Activated T-cell treated with anti-CD3 and anti-CD28 coated beads, Interleukin-2, amount 50 U/mL, for 72 hours (primary cell): ENCODE measurements around the gene ABCB9. TPM values are rescaled to one million over a fixed set of nuclear protein-coding genes. Genes with fewer than 3 reads are reported as not detected.

ENCODE experiments used
- ATAC-seq, 2 donors: fragments of 150-1000 bp; cut with Tn5 transposase; replicated peaks in 1 of 2; 2 replicates each; pipeline ENCODE4 v1.10.0; 2021; ENCODE audit warnings: moderate library complexity in 2 of 2, mild to moderate bottlenecking in 1 of 2
- DNase-seq, 2 donors: peaks; one replicate each; pipeline ENCODE4 v3.0.0; 2021 to 2022; ENCODE audit warnings: mixed read lengths in 1 of 2
- H3K27ac Mint-ChIP-seq: one replicate; pipeline ENCODE4 v1.8.0; 2022; ENCODE audit warnings: mild to moderate bottlenecking, moderate library complexity, mixed read lengths
- H3K27me3 Mint-ChIP-seq: one replicate; pipeline ENCODE4 v1.8.0; 2022; ENCODE audit warnings: low read depth, mixed read lengths
- H3K36me3 Mint-ChIP-seq, 2 donors: one replicate each; pipeline ENCODE4 v1.8.0; 2022; ENCODE audit warnings: mixed read lengths in 2 of 2, mild to moderate bottlenecking in 1 of 2; ENCODE audit not compliant: insufficient read depth in 2 of 2
- H3K4me1 Mint-ChIP-seq: one replicate; pipeline ENCODE4 v1.8.0; 2022; ENCODE audit warnings: low read depth, mixed read lengths
- H3K4me3 Mint-ChIP-seq, 2 donors: one replicate each; pipeline ENCODE4 v1.8.0; 2022; ENCODE audit warnings: mild to moderate bottlenecking in 2 of 2, mixed read lengths in 2 of 2, moderate library complexity in 2 of 2
- H3K9me3 Mint-ChIP-seq, 2 donors: one replicate each; pipeline ENCODE4 v1.8.0; 2022; ENCODE audit warnings: mixed read lengths in 2 of 2
- total RNA-seq, 2 donors: library from RNA; stranded (reverse); gene quantifications; one replicate each; pipeline ENCODE4 v1.2.3, GENCODE V29; 2022

Gene ABCB9
- total RNA-seq, 2 donors from 2014 or later = 4.9 to 7.0 TPM

DNA sequence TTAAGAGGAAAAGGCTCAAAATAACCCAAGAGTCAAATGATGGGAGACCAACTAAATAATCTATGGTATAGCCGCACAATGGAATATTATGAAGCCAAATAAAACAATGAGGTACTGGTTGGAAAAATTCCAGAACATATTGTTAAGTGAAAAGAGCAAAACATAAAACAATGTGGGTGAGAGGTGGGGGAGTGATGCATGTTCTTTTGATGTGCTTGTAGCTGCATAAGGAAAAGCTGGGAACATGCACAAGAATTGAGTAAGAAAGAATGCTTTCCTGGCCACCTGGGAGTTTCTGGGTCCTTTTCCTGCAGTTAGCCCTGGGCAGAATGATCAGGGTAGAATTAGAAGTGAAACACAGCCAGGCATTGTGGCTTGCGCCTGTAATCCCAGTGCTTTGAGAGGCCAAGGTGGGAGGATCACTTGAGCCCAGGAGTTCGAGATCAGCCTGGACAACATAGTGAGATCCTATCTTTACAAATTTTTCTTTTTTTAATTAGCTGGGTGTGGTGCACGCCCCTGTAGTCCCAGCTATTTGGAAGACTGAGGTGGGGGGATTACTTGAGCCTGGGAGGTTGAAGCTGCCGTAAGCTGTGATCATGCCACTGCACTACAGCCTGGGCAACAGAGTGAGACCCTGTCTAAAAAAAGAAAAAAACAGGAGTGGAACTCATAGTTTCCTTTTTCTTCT is 7.9 kb downstream of the ABCB9 start:
- Mint-ChIP-seq H3K27me3 (no peaks in the 10 kb centered on the region), H3K27ac (no peak overlapping the region), H3K4me1 (no peaks in the 10 kb centered on the region), H3K4me3 (no peak overlapping the region), H3K36me3 (no peaks in the 10 kb centered on the region), H3K9me3 (no peaks in the 10 kb centered on the region)
- ATAC-seq (no peak), DNase-seq (no peak)

GRCh38 chr12:122956035-122956434 is 10.2 kb downstream of the ABCB9 start:
- Mint-ChIP-seq H3K27me3 (no peaks in the 10 kb centered on the region), H3K27ac (no peak overlapping the region), H3K36me3 (no peaks in the 10 kb centered on the region), H3K9me3 (no peaks in the 10 kb centered on the region), H3K4me1 (peaks cover 12% of the 10 kb centered on the region), H3K4me3 (no peak overlapping the region)
- DNase-seq (no peak), ATAC-seq (no peak)

- peaks cover 12% of the 10 kb centered on the region for H3K4me1 Mint-ChIP-seq
- no peaks in the 10 kb centered on the region for H3K9me3 Mint-ChIP-seq
- DNase-seq (no peak), ATAC-seq (no peak)
- H3K4me3 Mint-ChIP-seq = no peak overlapping the region
- no peaks in the 10 kb centered on the region for H3K36me3 Mint-ChIP-seq
- H3K27ac Mint-ChIP-seq = no peak overlapping the region
- H3K27me3 Mint-ChIP-seq = no peaks in the 10 kb centered on the region
Measured at GRCh38 chr12:122955156-122955555, 11.1 kb downstream of the ABCB9 start.

- H3K4me1 Mint-ChIP-seq = peaks cover 20% of the 10 kb centered on the region
- H3K36me3 Mint-ChIP-seq = no peaks in the 10 kb centered on the region
- ATAC-seq = peak; percentile 98
- no peak overlapping the region for H3K4me3 Mint-ChIP-seq
- H3K27me3 Mint-ChIP-seq = no peaks in the 10 kb centered on the region
- H3K27ac Mint-ChIP-seq = no peak overlapping the region
- DNase-seq = peak; percentile 78 to 80
- no peaks in the 10 kb centered on the region for H3K9me3 Mint-ChIP-seq
Measured at GRCh38 chr12:122951979-122952892, 14.0 kb downstream of the ABCB9 start.

GRCh38 chr12:122951406-122951805 is 14.9 kb downstream of the ABCB9 start:
- Mint-ChIP-seq H3K9me3 (no peaks in the 10 kb centered on the region), H3K27me3 (no peaks in the 10 kb centered on the region), H3K36me3 (no peaks in the 10 kb centered on the region), H3K27ac (no peak overlapping the region), H3K4me3 (no peak overlapping the region), H3K4me1 (peaks cover 29% of the 10 kb centered on the region)
- ATAC-seq (no peak), DNase-seq (no peak)

- no peaks in the 10 kb centered on the region for H3K9me3 Mint-ChIP-seq
- no peaks in the 10 kb centered on the region for H3K27me3 Mint-ChIP-seq
- H3K4me1 Mint-ChIP-seq = peaks cover 36% of the 10 kb centered on the region
- DNase-seq = no peak
- no peaks in the 10 kb centered on the region for H3K36me3 Mint-ChIP-seq
- no peak overlapping the region for H3K4me3 Mint-ChIP-seq
- H3K27ac Mint-ChIP-seq = no peak overlapping the region
- ATAC-seq = no peak
Measured at GRCh38 chr12:122949816-122950675, 16.2 kb downstream of the ABCB9 start.

- no peaks in the 10 kb centered on the region for H3K36me3 Mint-ChIP-seq
- H3K27me3 Mint-ChIP-seq = no peaks in the 10 kb centered on the region
- peaks cover 36% of the 10 kb centered on the region for H3K4me1 Mint-ChIP-seq
- H3K9me3 Mint-ChIP-seq = no peaks in the 10 kb centered on the region
- DNase-seq (no peak), ATAC-seq (no peak)
- H3K4me3 Mint-ChIP-seq = no peak overlapping the region
- no peak overlapping the region for H3K27ac Mint-ChIP-seq
Measured at GRCh38 chr12:122949405-122949804, 16.9 kb downstream of the ABCB9 start.

GRCh38 chr12:122948605-122949004 is 17.7 kb downstream of the ABCB9 start:
- ATAC-seq (no peak), DNase-seq (no peak)
- peaks cover 39% of the 10 kb centered on the region for H3K4me1 Mint-ChIP-seq
- no peaks in the 10 kb centered on the region for H3K36me3 Mint-ChIP-seq
- H3K9me3 Mint-ChIP-seq = no peaks in the 10 kb centered on the region
- H3K4me3 Mint-ChIP-seq = no peak overlapping the region
- H3K27ac Mint-ChIP-seq = no peak overlapping the region
- H3K27me3 Mint-ChIP-seq = no peaks in the 10 kb centered on the region

GRCh38 chr12:122947352-122947792 is 18.9 kb downstream of the ABCB9 start:
- H3K27me3 Mint-ChIP-seq = no peaks in the 10 kb centered on the region

DNA sequence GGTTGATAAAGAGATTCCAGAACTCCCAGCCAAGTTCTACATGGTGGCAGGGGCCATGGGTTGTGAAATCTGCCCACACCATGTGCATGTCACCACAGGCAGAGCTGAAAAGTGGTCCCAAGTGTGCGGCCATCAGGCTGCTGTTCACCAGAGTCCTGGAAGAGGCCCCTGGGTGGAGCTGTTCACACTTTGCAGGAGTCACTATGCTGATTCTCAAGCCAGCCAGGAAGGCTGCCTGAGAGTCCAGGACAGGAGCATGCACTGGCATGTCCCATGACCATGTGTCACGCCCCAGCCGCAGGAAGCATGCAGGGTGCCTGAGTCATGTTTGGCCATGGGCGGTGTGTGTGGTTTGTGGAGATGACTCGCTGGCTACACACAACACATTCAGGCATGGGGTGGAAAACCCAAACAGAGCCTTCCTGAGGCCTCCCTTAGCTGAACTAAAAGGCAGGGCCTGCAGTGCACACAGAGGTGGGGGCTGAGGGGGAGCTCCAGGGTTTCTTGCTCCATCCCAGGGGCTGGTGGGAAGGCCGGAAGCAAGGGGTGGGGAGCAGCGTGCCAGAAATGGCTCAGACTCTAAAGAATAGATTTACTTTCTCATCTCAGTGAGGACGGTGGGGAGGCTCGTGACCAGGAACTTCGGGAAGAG is 19.4 kb downstream of the ABCB9 start:
- peak overlapping the region; percentile 87 for H3K27ac Mint-ChIP-seq
- H3K4me3 Mint-ChIP-seq = peak overlapping the region; percentile 80 to 88
- H3K36me3 Mint-ChIP-seq = no peaks in the 10 kb centered on the region
- H3K4me1 Mint-ChIP-seq = peaks cover 40% of the 10 kb centered on the region
- ATAC-seq = peak; percentile 99 to 100
- H3K27me3 Mint-ChIP-seq = no peaks in the 10 kb centered on the region
- no peaks in the 10 kb centered on the region for H3K9me3 Mint-ChIP-seq
- peak; percentile 91 to 95 for DNase-seq

More at GRCh38 chr12:122947352-122947792, 18.9 kb downstream of the ABCB9 start:
- DNase-seq (no peak), ATAC-seq (no peak)
- Mint-ChIP-seq H3K4me3 (peak overlapping the region; percentile 80 to 88), H3K9me3 (no peaks in the 10 kb centered on the region), H3K4me1 (peaks cover 45% of the 10 kb centered on the region), H3K36me3 (no peaks in the 10 kb centered on the region), H3K27ac (peak overlapping the region; percentile 87)

- Mint-ChIP-seq H3K36me3 (no peaks in the 10 kb centered on the region), H3K4me1 (peaks cover 33% of the 10 kb centered on the region), H3K27me3 (no peaks in the 10 kb centered on the region), H3K9me3 (no peaks in the 10 kb centered on the region), H3K27ac (no peak overlapping the region), H3K4me3 (no peak overlapping the region)
- no peak for ATAC-seq
- DNase-seq = no peak
Measured at GRCh38 chr12:122944605-122945592, 21.4 kb downstream of the ABCB9 start.
